ENCODE data around the gene PRKCA.
A peak's percentile ranks its signal among the peaks of the same experiment; 100 is the strongest.
"Not testable (repeated sequence)": the region's sequence is repeated elsewhere in the genome, so short reads cannot be mapped to it uniquely, and the experiment has no call there.

PRKCA gene

DNA sequence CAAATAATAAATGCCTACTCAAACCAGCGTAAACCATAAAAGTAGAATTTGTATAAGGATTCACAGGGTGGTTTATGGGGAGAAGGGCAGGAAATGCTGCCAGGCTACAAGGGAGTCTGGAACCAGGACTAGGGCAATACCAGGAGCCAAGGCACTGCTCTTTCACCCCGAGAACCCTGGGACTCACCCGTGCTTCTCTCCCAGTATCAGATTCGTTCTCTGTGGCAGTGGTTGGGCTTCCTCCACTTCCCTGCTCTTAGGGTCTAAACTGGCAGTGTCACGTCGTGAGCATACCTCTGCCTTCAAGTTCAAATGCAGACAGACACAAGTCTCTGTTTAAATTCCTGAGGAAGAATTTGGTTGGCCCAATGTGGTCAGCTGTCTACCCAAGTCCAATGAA lies 49.3 kb downstream of the PRKCA start:
- no peak for DNase-seq (ENCODE audit: low read depth in 2 of 2)

DNA sequence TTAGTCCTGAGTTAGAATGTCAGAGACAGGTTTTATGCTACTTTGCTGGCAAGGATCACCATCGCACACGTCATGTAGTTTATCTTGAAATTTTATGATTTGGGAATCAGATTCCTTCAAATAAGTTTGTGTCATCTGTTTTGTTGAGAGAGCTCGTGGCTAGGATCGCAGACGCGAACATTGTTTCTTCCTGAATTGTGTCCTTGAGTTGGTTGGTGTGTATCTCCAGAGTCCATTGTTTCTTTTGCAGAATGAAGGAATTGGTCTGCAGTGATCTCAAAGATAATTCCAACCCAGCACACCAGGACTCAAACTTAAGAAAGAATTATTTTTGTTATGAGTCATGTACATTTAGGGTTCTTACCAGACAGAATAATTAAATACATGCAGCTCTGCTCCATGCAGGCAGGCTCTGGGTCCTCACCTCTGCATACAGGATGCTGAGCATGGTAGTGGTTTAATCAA lies 51.6 kb downstream of the PRKCA start:
- DNase-seq (ENCODE audit: low read depth in 2 of 2) = no peak

DNA sequence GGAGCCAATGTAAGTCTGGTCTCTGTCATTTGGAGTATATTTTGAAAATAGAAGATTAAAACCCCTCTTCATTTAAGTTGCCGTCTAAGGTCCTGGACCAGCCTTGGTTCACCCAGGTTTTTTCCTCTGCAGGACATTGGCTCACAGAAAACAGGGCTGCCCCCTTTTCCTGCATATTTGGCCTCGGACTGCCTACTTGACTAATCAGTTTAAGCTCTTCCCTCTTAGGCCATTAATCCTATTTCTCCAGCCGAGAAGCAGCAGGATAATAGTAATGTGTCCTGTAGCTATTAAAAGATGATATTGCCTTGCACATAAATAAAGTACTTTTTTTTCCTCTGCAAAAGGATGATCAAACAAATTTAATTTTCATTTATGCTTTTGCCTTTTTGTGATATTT lies 52.1 kb downstream of the PRKCA start:
- DNase-seq (ENCODE audit: low read depth in 2 of 2) = no peak

DNA sequence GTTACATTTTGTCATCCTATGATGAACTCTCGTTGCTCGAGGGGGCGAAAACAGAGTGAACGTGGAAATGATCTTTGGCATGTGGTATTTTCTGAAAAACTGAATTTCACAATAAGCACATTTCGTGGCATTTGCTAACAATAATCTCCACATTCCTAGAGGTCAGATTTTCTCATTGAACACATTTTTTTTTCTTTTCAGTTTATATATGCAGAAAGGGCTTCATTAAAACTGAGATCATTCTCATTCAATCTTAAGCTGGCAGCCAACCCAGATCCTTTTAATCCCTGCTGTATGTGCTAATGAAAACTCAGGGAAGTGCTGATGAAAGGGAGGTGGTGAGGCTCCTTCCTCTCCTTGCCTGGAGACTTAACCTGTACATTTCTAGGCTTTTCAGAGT lies 52.6 kb downstream of the PRKCA start:
- DNase-seq (ENCODE audit: low read depth in 2 of 2) = no peak

DNA sequence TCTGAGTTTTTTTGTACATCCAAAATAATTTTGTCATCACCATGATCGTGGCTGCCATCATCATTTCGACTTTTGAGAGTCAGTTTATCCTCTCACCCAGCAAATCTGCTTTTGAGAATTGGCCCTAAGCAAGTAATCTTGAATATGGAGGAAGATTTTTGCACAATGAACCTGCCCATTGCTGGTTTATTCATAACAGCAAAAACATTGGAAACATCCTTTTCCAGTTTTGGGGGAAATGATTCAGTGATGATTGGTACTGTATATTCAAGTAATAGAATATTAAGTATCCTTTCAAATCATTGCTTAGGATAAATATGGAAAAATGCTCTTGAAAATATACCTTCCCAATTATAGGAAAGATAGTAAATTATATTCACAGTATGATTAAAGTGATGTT lies 53.1 kb downstream of the PRKCA start:
- no peak for DNase-seq (ENCODE audit: low read depth in 2 of 2)

DNA sequence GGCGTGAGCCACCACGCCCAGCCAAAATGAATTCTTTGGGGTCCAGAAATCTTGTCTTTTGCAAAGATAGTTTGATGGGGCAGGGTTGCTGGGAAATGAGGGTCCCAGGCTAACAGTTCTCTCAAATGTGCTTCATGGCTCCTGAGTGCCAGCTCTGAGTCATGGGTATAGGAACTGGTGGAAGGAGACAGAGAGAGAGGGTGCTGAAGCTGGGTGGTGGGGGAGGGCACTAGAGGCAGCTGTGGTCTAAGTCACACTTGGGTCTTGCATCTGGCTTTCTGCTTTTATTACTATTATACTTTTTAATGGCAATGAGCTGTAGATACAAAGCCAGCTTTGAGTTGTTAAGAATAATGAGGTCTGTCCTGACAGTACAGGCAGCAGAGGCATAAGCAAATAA lies 54.6 kb downstream of the PRKCA start:
- no peak for DNase-seq (ENCODE audit: low read depth in 2 of 2)

DNA sequence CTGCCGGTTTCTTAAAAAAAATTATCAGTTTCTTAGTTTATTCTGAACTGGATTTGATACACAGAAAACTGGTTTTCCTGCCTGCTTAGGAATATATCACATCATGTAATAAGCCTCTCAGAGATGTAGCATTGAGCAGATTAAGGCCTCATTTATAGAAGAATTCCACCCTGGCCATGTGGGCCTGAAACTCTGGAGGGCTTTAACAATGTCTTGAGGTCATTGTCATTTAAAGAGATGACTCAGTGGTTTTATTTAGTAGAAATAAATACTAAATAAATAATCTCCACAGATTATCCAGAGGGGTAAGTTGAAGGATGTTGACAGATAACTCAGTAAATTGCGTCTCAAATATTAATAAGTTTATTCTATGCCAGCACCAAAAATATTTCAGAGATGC lies 56.9 kb downstream of the PRKCA start:
- DNase-seq (ENCODE audit: low read depth in 2 of 2) = no peak

DNA sequence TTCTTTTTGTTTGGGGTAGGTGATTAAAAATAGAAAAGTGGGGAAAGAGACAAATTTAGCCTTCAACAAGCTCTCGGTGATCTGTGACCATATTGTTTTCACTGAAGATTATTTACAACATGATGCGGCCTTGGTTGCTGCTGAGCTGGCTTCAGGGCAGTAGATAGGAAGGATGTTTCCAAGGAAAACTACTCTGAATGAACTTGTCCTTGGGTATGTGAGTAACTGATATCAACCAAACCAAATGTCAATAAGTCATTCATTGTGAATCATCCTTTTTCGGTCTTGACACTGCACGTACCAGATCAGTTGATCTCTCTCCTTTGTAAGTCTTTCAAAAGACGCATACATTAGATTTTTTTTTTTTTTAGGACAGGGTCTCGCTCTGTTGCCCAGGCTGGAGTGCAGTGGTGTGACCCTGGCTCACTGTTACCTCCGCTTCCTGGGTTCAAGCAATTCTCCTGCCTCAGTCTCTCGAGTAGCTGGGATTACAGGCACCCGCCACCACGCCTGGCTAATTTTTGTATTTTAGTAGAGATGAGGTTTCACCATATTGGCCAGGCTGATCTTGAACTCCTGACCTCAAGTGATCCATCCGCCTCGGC lies 58.6 kb downstream of the PRKCA start:
- DNase-seq (ENCODE audit: low read depth in 2 of 2) = not testable (repeated sequence)

DNA sequence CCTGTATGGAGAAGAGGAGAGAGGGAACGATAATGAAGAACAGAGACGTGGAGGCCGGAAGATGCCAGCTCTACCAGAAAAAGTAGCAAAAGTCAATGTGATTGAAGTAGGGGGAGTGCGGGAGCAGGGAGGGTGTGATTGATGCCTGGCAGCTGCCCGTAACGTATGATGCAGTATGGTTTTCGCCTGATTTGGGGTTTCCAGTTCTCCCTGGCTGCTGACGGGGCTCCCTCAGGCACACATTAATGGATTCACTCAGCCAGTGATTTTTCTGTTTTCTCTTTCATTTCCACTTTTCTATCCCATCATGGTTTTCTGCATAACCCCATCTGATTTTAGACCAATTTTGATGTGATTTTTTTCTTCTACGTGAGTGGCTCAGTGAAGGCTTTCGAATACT lies 62.1 kb downstream of the PRKCA start:
- DNase-seq (ENCODE audit: low read depth in 2 of 2) = no peak

DNA sequence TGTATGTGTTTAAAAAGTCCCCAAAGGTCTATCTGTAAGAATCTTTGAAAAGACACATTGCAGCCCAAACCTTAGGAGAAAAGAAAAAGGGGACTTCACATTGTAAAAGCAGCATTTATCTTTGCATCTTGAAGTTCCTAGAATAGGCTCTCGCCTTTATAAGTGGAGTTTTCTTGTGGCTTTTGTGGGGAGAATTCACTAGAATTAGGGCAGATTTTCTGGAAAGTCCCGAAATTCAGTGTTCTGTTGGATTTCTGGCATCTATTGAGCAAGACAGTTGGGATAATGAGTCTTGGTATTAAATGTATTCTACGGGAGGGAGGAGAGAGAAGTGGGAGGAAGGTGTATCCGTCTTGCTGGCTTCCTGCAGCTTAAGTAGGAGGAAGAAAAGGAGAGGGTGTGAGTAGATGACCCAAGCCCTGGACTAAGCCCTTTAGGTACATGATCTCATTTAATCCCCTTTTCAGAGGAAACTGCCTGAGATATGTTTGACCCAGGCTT lies 62.6 kb downstream of the PRKCA start:
- no peak for DNase-seq (ENCODE audit: low read depth in 2 of 2)

DNA sequence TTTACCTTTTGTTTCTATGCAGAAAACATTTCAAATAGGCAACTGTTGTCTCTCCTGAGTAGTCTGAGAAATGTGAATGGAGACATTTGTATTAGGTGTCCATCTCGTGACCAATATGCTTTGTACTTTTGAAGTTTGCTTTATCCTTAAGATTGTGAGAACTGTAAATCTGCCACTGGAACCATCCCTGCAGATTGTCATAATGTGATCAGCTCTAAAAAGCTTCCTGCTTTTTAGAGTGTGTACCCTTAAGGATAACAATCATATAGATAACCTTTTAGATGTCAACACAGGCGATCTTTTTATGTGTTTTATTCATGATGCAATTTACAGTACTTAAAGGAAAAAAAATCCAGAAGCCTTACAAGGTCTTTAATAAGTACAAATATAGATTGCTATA lies 63.5 kb downstream of the PRKCA start:
- DNase-seq (ENCODE audit: low read depth in 2 of 2) = no peak

DNA sequence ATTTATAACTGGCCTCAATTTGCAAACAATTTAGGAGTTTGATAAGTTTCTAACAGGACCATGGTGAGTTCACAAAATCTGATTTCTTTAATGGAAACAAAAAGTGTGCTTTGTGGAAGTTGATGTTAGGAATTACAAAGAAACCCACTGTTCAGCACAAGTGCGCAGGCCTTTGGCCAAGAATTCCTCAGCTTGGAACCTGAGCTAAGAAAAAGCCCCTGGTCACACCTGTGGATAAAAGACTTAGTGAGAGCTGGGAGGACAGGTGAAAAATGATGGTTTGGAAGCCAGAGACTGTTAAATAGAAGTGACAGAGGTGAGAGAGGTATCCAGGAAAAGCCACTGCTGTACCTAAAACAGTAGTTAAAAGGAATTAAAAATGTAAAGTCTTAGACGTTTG lies 64.7 kb downstream of the PRKCA start:
- no peak for DNase-seq (ENCODE audit: low read depth in 2 of 2)

DNA sequence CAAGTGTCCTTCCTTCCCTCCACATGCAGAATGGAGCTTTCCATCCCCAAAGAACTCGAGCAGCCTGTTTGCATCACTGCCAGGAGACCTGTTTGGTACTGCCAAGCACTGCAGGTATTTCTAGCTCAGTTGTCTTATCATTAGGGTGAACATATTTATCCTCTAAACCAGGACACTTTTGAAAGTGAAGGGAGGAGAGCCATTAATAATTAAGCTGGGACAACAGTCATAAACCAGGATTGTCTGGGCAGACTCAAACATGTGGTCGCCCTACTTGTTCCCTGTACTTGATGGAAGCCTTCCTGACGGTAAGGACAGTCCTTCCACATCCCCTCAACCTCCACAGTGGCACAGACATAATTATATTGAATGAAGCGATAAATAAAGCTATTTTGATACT lies 67.4 kb downstream of the PRKCA start:
- no peak for DNase-seq (ENCODE audit: low read depth in 2 of 2)

DNA sequence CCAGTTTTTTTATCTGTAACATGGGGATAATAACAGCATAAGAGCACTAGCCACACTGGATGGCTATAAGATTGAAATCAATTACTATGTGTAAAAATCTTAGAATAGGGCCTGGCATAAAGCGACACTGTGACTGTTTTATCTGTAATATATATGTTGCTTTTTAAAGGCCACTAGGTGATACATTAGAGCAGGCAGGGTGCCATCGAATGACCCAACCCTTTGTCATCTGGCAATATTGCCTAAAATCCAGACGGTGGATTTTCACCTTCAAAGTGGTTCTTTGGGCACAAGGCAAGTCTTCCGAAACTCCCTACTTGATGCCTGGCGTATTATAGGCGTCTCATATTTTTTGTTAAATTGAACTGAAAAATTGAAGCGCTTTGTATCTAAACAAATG lies 69.1 kb downstream of the PRKCA start:
- no peak for DNase-seq (ENCODE audit: low read depth in 2 of 2)

DNA sequence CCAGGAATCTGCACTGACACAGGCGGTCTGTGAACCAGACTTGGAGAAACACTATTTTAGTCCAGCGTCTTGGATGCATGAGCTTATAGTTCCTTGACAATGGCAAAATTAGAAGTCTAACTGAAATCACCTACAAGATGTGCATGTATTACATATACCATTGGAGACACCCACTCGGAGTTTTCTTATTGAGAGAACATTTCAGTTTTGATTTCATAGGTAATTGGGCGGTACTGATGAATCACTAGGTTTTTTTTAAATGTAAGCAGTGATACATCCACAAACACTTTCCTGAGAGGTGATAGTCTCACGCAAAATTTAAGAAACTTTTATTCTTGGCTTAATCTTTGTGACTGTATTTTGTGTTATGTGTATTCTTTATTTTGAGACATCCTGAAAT lies 69.8 kb downstream of the PRKCA start:
- no peak for DNase-seq (ENCODE audit: low read depth in 2 of 2)

DNA sequence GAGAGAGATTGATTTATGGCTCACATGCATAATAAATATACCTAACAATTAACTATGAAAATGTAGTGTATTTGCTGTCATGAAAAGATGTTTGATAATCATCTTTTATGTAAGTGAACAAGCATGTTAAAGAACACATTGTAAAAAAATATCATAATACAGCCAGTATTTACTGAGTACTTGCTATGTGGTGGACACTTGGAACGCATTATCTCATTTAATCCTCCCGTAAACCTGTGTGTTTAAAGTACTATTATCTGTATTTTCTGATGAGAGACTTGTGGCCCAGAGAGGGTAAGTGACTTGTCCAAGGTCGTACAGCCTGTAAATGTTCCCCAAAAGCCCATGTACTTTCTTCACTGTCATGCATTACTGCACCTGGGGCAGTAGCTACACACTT lies 70.7 kb downstream of the PRKCA start:
- DNase-seq (ENCODE audit: low read depth in 2 of 2) = no peak

DNA sequence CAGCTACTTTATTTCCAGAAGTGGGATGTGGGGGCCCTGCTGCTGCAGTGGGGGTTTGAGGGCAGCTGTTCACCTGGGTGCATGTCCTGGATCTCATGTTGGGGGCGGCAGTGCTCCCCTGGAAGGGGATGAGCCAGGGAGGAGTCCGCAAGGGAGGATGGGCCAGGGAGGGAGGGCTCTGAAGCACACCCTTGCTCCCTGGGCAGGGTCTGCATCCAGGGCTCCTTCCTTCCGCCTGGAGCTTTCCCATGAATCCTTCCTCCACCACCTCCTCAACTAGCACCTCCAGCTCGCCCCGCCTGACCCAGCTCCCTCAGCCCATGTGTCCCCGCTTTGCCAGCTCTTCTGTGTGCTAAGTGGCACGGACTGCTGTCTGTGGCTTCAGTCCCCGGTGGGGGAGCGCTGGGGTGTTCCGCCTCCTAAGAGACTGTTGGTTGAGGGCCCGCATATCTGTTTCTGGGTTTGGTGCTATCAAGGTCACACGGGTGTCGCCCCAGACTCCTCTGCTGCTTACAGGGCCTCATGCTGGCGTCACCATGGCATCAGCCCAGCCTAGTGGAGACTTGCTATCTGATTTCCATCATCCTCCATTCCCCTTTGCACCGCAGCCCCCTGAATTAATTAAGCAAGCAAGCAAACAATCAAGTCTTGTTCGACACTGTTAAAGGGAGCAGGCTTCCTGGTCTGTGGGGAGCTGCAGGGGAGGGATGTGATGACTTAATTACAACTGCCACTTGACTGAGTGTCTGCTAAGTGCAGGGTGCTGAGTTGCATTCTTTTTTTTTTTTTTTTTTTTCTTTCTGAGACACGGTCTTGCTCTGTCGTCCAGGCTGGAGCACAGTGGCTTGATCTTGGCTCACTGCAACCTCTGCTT lies 71.8 kb downstream of the PRKCA start:
- DNase-seq (ENCODE audit: low read depth in 2 of 2) = peak in 1 of 2 donors; percentile 52

DNA sequence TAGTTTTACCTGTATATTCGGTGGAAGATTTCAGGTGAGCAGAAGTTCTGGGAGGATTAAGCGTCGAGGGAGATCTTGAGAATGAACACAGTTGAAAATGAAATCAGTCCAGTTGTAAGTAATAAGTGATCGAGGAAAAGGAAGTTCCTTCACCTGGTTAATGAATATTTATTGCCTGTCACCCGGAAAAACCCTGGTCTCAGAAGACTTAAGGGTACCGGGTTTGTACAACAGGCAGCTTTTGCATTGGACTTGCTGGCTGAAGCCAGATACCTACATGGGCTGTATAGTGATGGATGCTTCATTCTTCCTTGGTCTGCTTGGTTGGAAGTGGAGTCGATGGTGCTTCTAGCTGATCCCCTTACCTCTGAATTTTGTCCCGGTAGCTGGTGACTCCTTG lies 72.7 kb downstream of the PRKCA start:
- DNase-seq (ENCODE audit: low read depth in 2 of 2) = no peak

DNA sequence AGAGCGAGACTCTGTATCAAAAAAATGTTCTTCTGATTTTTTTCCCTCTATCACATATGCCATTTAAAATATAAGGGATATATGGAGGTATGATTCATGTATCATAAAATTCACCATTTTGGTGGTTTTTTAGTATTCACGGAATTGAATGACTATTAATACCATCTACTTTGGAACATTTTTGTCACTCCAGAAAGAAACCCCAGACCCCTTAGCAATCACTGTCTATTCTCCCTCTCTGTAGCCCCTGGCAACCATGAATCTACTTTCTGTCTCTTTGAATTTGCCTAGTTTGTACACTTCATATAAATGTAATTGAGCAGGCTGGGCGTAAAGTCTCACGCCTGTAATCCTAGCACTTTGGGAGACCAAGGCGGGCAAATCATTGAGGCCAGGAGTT lies 75.9 kb downstream of the PRKCA start:
- no peak for DNase-seq (ENCODE audit: low read depth in 2 of 2)

DNA sequence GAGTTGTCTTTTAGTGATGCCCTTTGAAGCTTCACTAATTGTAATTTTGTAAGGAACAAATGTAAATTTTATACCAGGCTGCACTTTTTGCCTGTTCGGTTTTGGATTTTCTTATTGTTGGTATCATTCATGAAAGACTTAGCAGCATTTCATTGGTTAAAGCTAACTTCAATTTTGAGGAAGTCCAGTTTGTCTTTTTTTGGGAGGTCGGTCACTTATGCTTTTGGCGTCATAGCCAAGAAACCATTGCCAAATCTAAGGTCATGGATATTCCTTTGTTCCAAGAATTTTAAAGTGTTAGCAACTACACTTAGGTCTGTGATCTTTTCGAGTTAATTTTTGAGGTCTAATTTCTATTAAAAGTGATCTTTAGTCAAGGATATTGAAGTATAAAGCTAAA lies 77.1 kb downstream of the PRKCA start:
- no peak for DNase-seq (ENCODE audit: low read depth in 2 of 2)

DNA sequence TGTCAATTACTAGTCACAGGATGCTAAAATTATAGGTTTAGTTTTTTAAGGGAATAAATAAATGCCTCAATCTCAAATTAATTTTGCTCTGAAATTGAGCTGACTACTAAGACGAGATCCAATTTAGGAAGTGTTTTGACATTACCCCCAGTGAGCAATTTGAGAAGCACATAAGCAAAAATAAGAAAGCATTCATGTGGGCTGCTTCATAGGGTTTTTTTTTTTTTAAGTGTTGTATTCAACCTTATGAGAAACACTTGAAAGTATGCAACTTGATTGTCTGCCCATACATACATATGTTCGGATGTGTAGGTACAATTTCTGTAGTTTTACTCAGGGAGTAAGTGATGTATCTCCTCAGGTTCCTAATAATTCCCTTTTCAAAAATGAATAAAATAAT lies 77.6 kb downstream of the PRKCA start:
- no peak for DNase-seq (ENCODE audit: low read depth in 2 of 2)

DNA sequence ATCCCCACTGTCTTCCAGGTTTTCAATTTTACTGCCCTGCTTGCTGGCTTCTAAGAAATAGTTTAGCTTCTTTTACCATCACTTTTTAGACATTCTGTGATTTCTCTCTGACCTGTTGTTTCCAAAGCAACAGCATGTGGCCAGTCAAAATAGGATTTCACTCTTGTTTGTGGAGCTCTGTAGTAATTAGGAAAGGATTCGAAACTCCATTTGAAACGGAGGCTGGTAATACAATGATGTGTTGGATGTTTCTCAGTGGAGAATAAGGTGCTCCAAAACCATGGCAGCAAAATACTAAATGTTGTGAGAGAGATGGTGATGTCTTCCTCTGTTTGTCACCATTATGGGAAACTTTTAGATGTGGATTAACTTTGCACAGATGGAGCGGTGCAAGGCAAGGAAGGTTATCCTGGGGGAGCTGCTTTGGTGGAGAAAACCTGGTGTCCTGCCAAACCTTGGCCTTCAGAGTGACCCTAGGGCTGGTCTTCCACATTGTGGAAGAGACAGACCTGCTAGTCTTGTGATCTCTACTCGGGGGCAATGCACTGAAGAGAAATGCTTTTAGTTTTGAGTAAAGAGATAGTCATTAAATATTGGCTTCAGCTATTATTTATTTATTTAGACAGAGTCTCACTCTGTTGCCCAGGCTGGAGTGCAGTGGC lies 79.4 kb downstream of the PRKCA start:
- no peak for DNase-seq (ENCODE audit: low read depth in 2 of 2)

DNA sequence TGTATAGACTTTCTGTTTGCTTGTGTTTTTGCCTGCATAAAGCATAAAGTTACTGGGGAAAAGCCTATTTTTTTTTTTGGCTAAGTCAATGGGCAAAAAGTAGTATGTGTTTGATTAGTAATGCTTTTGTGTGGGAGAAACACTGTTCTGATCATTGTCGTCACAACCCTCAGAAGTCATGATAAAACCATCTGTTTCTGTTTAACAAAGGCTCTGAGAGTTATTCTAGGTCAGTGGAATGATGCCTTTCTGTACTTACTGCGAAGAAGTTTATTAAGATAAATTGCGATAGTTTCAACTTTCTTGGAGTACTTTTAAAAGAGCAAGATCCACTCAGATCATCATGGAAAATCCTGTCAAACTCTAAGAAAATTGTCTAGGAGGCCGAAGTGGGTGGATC lies 80.9 kb downstream of the PRKCA start:
- no peak for DNase-seq (ENCODE audit: low read depth in 2 of 2)

All from activated CD8-positive, alpha-beta memory T cell treated with anti-CD3 and anti-CD28 coated beads for 4 hours (primary cell).